ENCODE results near the gene CDC42BPB.
"Not testable (repeated sequence)": the region's sequence is repeated elsewhere in the genome, so short reads cannot be mapped to it uniquely, and the experiment has no call there.

The CDC42BPB gene

GRCh38 chr14:103073367-103073875, 16.1 kb upstream of the CDC42BPB start:
- no peak for DNase-seq

GRCh38 chr14:103072595-103073366, 15.4 kb upstream of the CDC42BPB start:
- DNase-seq, result no peak

- DNase-seq, result no peak
Observed at GRCh38 chr14:103071544-103072251, 14.3 kb upstream of the CDC42BPB start.

DNA sequence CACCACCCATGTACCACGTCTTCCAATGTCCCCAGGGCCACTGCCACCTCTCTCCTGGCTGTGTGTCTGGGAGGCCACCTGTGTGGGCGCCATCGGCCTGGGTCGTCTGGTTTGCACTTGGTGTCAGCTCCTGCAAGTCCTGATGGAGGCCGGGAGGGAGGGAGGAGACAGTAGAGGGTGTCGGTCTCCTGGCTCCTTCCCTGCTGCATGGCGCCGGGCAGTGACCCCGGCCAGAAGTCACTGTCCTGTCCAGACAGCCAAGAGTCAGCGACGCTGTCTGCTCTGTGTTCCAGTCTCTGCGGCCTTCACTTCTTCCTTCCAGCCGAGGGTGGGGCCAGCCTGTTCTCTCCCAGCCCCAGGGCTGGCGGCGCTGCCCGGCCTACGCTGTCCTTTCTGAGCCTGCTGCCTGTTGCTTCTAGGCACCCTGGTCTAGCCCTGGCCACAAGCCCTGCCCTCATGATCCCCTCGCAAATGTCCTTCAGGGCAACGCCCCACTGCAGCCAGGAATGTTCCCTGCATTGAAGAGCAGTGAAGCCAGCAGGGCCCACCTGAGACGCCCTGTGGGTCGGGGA, 13.7 kb upstream of the CDC42BPB start:
- no peak for DNase-seq

- no peak for DNase-seq
Observed at GRCh38 chr14:103070263-103070885, 13.0 kb upstream of the CDC42BPB start.

DNA sequence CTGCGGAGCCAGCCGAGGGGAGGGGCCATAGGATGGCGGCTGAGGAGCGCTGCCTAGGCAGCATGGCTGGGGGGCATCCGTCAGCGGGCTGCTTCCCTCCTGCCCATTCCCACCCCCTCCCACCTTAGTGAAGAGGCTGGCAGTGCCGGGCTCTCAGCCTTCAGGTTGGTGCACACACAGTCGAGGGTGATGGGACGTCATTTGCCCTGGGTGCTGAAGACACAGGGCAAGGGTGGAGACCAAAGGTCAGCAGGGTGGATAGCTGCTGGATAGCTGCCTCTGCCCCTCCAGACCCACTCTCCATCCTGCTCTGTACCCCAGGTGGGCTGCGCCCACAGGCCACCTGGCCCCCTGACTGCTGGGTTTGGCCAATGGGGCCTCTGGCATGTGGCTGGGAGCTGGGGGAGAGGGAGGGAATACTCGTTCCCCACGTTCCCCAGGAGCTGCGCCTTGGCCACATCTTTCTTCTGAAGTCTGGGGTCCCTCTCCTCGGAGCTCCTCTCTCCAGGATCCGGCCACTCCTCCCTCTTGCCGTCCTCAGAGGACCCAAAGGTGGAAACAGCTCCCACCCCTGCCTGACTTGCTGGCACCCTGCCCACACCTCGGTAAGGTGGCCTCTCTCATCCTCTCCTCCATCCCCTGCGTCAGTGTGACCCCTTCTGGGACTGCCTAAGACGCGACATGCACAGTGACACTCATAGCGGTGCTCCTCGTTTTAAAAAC, 11.2 kb upstream of the CDC42BPB start:
- no peak for DNase-seq

DNA sequence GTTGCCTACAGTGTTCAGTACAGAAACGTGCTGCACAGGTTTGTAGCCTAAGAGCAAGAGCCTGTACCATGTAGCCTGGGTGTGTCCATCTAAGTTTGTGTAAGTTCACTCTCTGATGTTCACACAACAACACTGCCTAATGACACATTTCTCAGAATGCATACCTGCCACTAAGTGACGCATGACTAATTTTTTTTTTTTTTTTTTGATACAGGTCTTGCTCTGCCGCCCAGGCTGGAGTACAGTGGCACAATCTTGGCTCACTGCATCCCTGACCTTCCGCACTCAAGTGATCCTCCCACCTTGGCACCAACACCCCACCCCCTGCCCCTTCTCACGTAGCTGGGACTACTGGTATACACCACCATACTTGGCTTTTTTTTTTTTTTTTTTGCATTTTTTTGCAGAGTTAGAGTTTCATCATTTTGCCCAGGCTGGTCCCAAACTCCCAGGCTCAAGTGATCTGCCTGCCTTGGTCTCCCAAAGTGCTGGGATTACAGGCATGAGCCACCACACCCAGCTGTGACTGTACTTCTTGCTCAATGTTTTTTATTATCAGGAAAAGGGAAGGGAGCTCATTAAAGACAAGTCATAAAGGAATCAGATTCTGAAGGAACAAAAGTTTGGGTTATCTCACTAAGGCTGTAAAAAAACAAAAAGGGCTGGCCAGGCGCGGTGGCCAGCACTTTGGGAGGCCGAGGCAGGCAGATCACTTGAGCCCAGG, 10.0 kb upstream of the CDC42BPB start:
- DNase-seq, result no peak

GRCh38 chr14:103066399-103066798, 9.1 kb upstream of the CDC42BPB start:
- DNase-seq, result no peak

- no peak for DNase-seq
Observed at GRCh38 chr14:103065861-103066260, 8.5 kb upstream of the CDC42BPB start.

- no peak for DNase-seq
Observed at GRCh38 chr14:103064978-103065377, 7.6 kb upstream of the CDC42BPB start.

GRCh38 chr14:103064436-103064835, 7.1 kb upstream of the CDC42BPB start:
- no peak for DNase-seq

GRCh38 chr14:103061482-103061976, 4.2 kb upstream of the CDC42BPB start:
- DNase-seq, result no peak

GRCh38 chr14:103059556-103059955, 2.2 kb upstream of the CDC42BPB start:
- DNase-seq, result no peak

DNA sequence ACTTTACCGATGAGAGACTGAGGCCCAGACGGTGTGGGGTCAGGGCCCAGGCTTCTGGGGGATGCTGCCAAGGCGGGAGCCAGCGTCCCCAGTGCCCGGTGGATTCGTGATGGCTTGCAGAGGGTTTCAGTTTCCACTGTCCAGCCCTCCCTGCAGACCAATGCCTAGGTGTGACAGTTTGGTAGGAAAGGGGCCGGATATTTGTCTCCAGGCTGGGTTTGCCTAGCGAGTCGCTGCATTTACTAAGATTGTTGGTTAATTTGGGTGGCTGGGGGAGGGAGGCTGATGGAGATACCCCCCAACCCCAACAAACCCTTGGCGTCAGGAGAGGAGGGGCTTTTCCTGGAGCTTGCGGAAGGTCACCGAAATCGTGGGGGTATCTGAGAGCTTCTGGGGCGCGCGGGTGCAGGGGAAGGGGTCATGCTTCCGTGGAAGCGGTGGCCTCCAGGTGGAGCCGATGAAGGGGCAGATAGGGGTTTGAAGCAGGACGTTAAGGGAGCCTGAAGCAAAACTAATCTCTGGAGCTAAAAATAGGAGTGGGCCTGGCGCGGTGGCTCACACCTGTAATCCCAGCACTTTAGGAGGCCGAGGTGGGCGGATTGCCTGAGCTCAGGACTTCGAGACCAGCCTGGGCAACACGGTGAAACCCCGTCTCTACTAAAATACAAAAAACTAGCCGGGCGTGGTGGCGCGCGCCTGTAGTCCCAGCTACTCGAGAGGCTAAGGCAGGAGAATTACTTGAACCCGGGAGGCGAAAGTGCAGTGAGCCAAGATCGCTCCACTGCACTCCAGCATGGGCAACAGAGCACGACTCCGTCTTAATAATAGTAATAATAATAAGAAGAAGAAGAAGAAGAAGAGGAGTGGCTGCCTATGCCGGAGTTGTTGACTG, 1.1 kb upstream of the CDC42BPB start:
- no peak for DNase-seq

DNA sequence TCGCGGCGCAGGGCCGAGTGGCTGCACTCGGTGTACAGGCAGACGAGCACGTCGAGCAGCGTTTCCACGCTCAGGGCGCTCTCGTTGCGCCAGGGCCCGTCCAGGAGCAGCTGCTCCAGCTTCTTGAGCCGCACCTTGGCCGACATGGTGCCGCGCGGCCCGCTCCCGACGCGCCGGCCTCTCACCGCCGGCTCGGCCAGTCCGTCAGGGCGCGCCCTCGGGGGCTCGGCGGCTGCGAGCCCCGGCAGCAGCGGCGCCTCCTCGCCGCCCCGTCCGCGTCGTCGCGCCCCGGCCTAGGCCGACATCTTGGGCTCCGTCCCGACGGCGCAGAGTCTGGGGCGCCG, 349 bp downstream of the CDC42BPB start:
- DNase-seq, result no peak

- DNase-seq, result no peak
Observed at GRCh38 chr14:103056322-103057027, 874 bp downstream of the CDC42BPB start.

DNA sequence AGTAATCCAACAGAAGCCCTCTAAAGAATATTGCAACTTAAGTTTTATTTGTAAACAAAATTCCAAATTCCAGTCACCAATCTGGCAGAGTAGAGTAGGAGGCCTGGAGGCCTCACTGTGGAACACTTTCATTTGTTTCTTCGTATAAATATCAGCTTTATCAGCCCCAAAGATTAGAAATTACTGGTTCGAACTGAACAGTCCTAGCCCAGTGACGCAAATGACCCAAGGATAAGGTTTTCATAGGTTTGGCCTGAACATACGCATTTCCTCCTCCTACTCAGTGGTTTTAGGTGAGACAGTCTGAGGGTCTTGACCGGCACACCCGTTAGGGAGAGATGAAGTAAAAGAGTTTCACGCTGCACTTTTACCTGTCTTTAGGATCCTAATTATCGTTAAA, 1.7 kb downstream of the CDC42BPB start:
- no peak for DNase-seq

DNA sequence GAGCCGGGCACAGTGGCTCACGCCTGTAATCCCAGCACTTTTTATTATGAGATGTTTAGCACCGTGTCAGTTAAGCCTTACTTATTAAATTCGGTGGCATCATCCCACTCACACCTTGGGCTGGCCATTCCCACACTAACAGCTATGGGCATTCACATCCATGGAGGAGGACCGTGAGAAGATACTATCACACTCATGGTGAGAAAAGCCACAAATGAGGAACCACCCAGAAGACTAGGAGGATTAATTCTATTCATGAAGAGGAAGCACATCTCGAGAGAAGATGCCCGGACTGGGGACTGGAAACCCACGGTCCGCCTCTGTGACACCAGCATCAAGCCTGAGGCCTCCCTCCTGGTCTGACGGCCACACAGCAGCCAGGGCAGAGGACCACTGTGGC, 4.9 kb downstream of the CDC42BPB start:
- DNase-seq, result no peak

GRCh38 chr14:103050935-103051334, 6.4 kb downstream of the CDC42BPB start:
- DNase-seq, result no peak

DNA sequence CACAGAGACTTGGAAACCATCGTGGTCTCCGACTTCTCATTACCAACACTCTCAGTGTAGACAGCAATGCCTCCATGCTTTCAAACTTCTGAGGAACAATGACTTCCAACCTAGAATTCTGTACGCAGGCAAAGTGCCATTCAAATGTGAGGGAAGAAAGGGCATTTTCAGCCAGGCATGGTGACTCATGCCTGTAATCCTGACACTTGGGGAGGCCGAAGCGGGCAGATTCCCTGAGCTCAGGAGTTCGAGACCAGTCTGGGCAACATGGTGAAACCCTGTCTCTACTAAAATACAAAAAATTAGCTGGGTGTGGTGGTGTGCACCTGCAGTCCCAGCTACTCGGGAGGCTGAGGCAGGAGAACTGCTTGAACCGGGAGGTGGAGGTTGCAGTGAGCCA, 9.9 kb downstream of the CDC42BPB start:
- DNase-seq, result not testable (repeated sequence)
